HCT116 (cell line): Measurements from ENCODE around the gene RARB. TPM values are rescaled to one million over a fixed set of nuclear protein-coding genes. Genes with fewer than 3 reads are reported as not detected.

Source experiments
- ATAC-seq: fragments of 200-7000 bp; cut with Tn5 transposase; 2 replicates; pipeline ENCODE4 v1.9.1; 2020; ENCODE audit warnings: mild to moderate bottlenecking, moderate library complexity
- BruUV-seq: library from RNA; stranded (reverse); fragments of 400-500 nt; replicated peaks from 2 replicates; lab custom pipeline; 2021; lab: Mats Ljungman, UMichigan
- CTCF ChIA-PET: fragments of 300-600 bp; sonication (Branson Sonifier 250); formaldehyde crosslinking; loops from one replicate; lab custom pipeline; 2021; ENCODE audit warnings: antibody characterized with exemption; lab: Charles Lee
- POLR2A ChIA-PET: fragments of 300-600, 350-600 bp; sonication (Branson Sonifier 250); formaldehyde crosslinking; loops from one replicate; lab custom pipeline; 2021; ENCODE audit warnings: antibody characterized with exemption; lab: Charles Lee
- RAD21 ChIA-PET, 2 experiments: fragments of 300-600 bp; sonication (Branson Sonifier 250); formaldehyde crosslinking; loops; one replicate each; lab custom pipeline; 2023; ENCODE audit warnings: low total read pairs in 2 of 2; ENCODE audit not compliant: uncharacterized antibody in 2 of 2, unreplicated experiment in 2 of 2, low non-redundant PET in 1 of 2; lab: Charles Lee
- DNase-seq: peaks from one replicate; pipeline ENCODE4 v3.0.0-alpha.2; 2010; ENCODE audit warnings: low read depth, low spot score
- H2AFZ ChIP-seq: fragments of 200-600 bp; shearing (Covaris generic), sonication (generic); 2 replicates; pipeline ENCODE4 v1.6.1; 2017; ENCODE audit warnings: low read depth, mixed run types, mixed read lengths, antibody characterized with exemption, low read length; ENCODE audit not compliant: poor library complexity, severe bottlenecking
- H3K27ac ChIP-seq: 2 replicates; pipeline ENCODE4 v1.5.1; 2012; ENCODE audit warnings: low read depth, low read length
- H3K27me3 ChIP-seq: fragments of 200-600 bp; sonication (generic); 2 replicates; pipeline ENCODE4 v1.6.1; 2016; ENCODE audit warnings: mixed run types, low read length, mixed read lengths; ENCODE audit not compliant: insufficient read depth
- H3K36me3 ChIP-seq, 2 experiments: fragments of 200-500 bp in 1 of 2; fragments of 200-600 bp in 1 of 2; sonication (Bioruptor generic) in 1 of 2; sonication (generic) in 1 of 2; 2 replicates each; pipeline versions ENCODE4 v1.5.1 to v1.6.1; 2014 to 2016; ENCODE audit warnings: low read length in 2 of 2, inconsistent platforms in 1 of 2, mixed read lengths in 1 of 2, mixed run types in 1 of 2; ENCODE audit not compliant: insufficient read depth in 2 of 2, control insufficient read depth in 1 of 2
- H3K4me1 ChIP-seq, 2 experiments: fragments of 200-600 bp in 1 of 2; sonication (generic) in 1 of 2; 2 replicates each; pipeline versions ENCODE4 v1.5.1 to v1.6.1; 2012 to 2017; ENCODE audit warnings: low read length in 2 of 2, inconsistent platforms in 1 of 2, mild to moderate bottlenecking in 1 of 2, mixed read lengths in 1 of 2, mixed run types in 1 of 2, moderate library complexity in 1 of 2; ENCODE audit not compliant: insufficient read depth in 2 of 2, control insufficient read depth in 1 of 2
- H3K4me2 ChIP-seq: fragments of 200-600 bp; sonication (generic); 2 replicates; pipeline ENCODE4 v1.6.1; 2017; ENCODE audit warnings: mixed run types, low read length, mixed read lengths
- H3K4me3 ChIP-seq, 2 experiments: fragments of 200-600 bp in 1 of 2; sonication (generic) in 1 of 2; replicated peaks in 1 of 2; 2 replicates each; pipeline ENCODE4 v1.5.1; 2011 to 2016; ENCODE audit warnings: low read length in 2 of 2, control low read depth in 1 of 2, low read depth in 1 of 2, mild to moderate bottlenecking in 1 of 2, mixed read lengths in 1 of 2, mixed run types in 1 of 2
- H3K79me2 ChIP-seq: fragments of 200-600 bp; sonication (generic); 2 replicates; pipeline ENCODE4 v1.6.1; 2017; ENCODE audit warnings: mild to moderate bottlenecking, mixed run types, low read length, moderate library complexity, mixed read lengths; ENCODE audit not compliant: insufficient read depth
- H3K9ac ChIP-seq: fragments of 200-600 bp; sonication (generic); 2 replicates; pipeline ENCODE4 v1.6.1; 2016; ENCODE audit warnings: low read length, mixed read lengths
- H3K9me2 ChIP-seq: fragments of 200-600 bp; sonication (generic), shearing (Covaris generic); 2 replicates; pipeline ENCODE4 v1.6.1; 2017; ENCODE audit warnings: mixed run types, mild to moderate bottlenecking, moderate library complexity; ENCODE audit not compliant: insufficient read depth
- H3K9me3 ChIP-seq, 2 experiments: fragments of 200-500 bp in 1 of 2; fragments of 200-600 bp in 1 of 2; sonication (Bioruptor generic) in 1 of 2; sonication (generic) in 1 of 2; 2 replicates each; pipeline ENCODE4 v1.6.1; 2014 to 2017; ENCODE audit warnings: low read length in 2 of 2, mixed read lengths in 2 of 2, inconsistent platforms in 1 of 2, low read depth in 1 of 2, mild to moderate bottlenecking in 1 of 2, mixed run types in 1 of 2, moderate library complexity in 1 of 2; ENCODE audit not compliant: control insufficient read depth in 1 of 2, insufficient read depth in 1 of 2
- H4K20me1 ChIP-seq: fragments of 200-600 bp; sonication (generic), shearing (Covaris generic); 2 replicates; pipeline ENCODE4 v1.6.1; 2017; ENCODE audit warnings: mixed run types, mild to moderate bottlenecking, moderate library complexity; ENCODE audit not compliant: insufficient read depth
- CBX3 ChIP-seq: IDR thresholded peaks from 2 replicates; pipeline ENCODE4 v1.6.1; 2012; ENCODE audit warnings: low read depth
- CEBPB ChIP-seq: IDR thresholded peaks from 2 replicates; pipeline ENCODE4 v1.6.1; 2012; ENCODE audit warnings: low read depth
- EGR1 ChIP-seq: IDR thresholded peaks from 2 replicates; pipeline ENCODE4 v1.6.1; 2012; ENCODE audit warnings: low read depth
- ELF1 ChIP-seq: IDR thresholded peaks from 2 replicates; pipeline ENCODE4 v1.6.1; 2012; ENCODE audit warnings: low read depth, borderline replicate concordance
- EZH2phosphoT487 ChIP-seq: fragments of 200-600 bp; IDR thresholded peaks from 2 replicates; pipeline ENCODE4 v1.6.1; 2018; ENCODE audit warnings: antibody characterized with exemption, borderline replicate concordance
- FOSL1 ChIP-seq: IDR thresholded peaks from 2 replicates; pipeline ENCODE4 v1.6.1; 2012; ENCODE audit warnings: low read depth
- MAX ChIP-seq: IDR thresholded peaks from 2 replicates; pipeline ENCODE4 v1.6.1; 2012
- POLR2A ChIP-seq: IDR thresholded peaks from 2 replicates; pipeline ENCODE4 v1.7.0; 2011; ENCODE audit warnings: borderline replicate concordance; ENCODE audit not compliant: insufficient read depth, insufficient read length; ENCODE audit errors: extremely low read depth
- SP1 ChIP-seq: IDR thresholded peaks from 2 replicates; pipeline ENCODE4 v1.6.1; 2012; ENCODE audit warnings: low read depth
- SRF ChIP-seq: IDR thresholded peaks from 2 replicates; pipeline ENCODE4 v1.6.1; 2012; ENCODE audit warnings: low read depth
- TCF7L2 ChIP-seq: IDR thresholded peaks from 2 replicates; pipeline ENCODE4 v1.7.0; 2011; ENCODE audit warnings: borderline replicate concordance, inconsistent platforms; ENCODE audit not compliant: insufficient read depth, insufficient read length; ENCODE audit errors: extremely low read depth
- ZBTB33 ChIP-seq: IDR thresholded peaks from 2 replicates; pipeline ENCODE4 v1.6.1; 2011; ENCODE audit warnings: mild to moderate bottlenecking, low read length, moderate library complexity; ENCODE audit not compliant: insufficient replicate concordance; ENCODE audit errors: extremely low read depth
- ZNF274 ChIP-seq: fragments of 200-500 bp; sonication (Bioruptor generic); IDR thresholded peaks from 2 replicates; pipeline ENCODE4 v1.6.1; 2014; ENCODE audit warnings: mild to moderate bottlenecking, low read depth, low read length, inconsistent platforms
- intact Hi-C: fragments of 100-400 bp; cut with micrococcal nuclease; formaldehyde crosslinking; loops from 2 replicates; pipeline ENCODE4 v1.10.0; 2022
- total RNA-seq: library from RNA; stranded (reverse); gene quantifications from one replicate; pipeline ENCODE4 v1.2.1, GENCODE V29; 2021; ENCODE audit not compliant: unreplicated experiment
- TF ChIP-seq, protein P1 (sequence below): IDR thresholded peaks from 2 replicates; pipeline ENCODE4 v1.6.1; 2012

Gene RARB
- total RNA-seq, 1 experiment from 2014 or later = not detected

DNA sequence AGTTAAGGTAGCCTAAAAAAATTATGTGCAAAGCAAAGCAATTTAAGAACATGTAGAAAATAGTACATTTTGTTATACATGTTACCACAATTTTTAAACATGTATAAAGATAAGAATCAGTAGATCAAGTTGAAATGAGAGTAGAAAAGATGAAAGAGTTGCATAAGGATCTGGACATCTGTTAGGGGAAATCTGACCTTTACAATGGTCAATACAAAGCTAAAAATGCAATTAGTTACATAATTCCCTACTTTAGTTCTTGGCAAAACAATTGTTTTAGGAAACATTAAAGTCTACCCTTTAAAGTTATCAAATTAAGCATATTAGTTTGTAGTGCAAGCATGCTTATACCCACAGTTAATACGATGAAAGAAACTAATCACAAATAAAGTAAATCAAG lies 203.9 kb downstream of the RARB start:
- no peaks in the 10 kb centered on the region for H3K27me3 ChIP-seq
- no peaks in the 10 kb centered on the region for H4K20me1 ChIP-seq
- H2AFZ ChIP-seq = no peak overlapping the region
- DNase-seq = no peak
- CTCF ChIA-PET = no interaction called here
- H3K4me1 ChIP-seq = no peaks in the 10 kb centered on the region
- no peak overlapping the region for H3K9ac ChIP-seq
- no peak overlapping the region for H3K27ac ChIP-seq
- no peak for ATAC-seq
- intact Hi-C loops = no loop called here
- no peaks in the 10 kb centered on the region for H3K9me3 ChIP-seq
- no peaks in the 10 kb centered on the region for H3K9me2 ChIP-seq
- TF ChIP-seq ZBTB33 (no peak), TCF7L2 (no peak), ZNF274 (no peak), ELF1 (no peak), SP1 (no peak), POLR2A (no peak), CBX3 (no peak), CEBPB (no peak), EGR1 (no peak), MAX (no peak), SRF (no peak), EZH2phosphoT487 (no peak), FOSL1 (no peak)
- TF ChIP-seq, protein P1, sequence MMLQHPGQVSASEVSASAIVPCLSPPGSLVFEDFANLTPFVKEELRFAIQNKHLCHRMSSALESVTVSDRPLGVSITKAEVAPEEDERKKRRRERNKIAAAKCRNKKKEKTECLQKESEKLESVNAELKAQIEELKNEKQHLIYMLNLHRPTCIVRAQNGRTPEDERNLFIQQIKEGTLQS = no peak
- H3K36me3 ChIP-seq = peaks cover 4 to 38% of the 10 kb centered on the region in 2 experiments
- no TSS peak for BruUV-seq
- no peaks in the 10 kb centered on the region for H3K79me2 ChIP-seq
- POLR2A ChIA-PET = no interaction called here
- no peak overlapping the region for H3K4me2 ChIP-seq
- RAD21 ChIA-PET = no interaction called here
- no peak overlapping the region for H3K4me3 ChIP-seq
